OCI-LY7 (cell line): ENCODE measurements around the gene NAA38.

Experiments used
- EZH2phosphoT487 ChIP-seq: fragments of 200-600 bp; sonication (generic); IDR thresholded peaks from 2 replicates; pipeline ENCODE4 v1.6.1; 2018; ENCODE audit warnings: low read depth, borderline replicate concordance, mild to moderate bottlenecking, mixed run types, antibody characterized with exemption, low read length, moderate library complexity, mixed read lengths
- TF ChIP-seq, protein P1 (sequence below): fragments of 200-600 bp; sonication (generic); conservative IDR thresholded peaks from 2 replicates; pipeline ENCODE4 v1.5.1; 2014; ENCODE audit warnings: mild to moderate bottlenecking, antibody characterized with exemption, low read length, moderate library complexity, mixed read lengths

DNA sequence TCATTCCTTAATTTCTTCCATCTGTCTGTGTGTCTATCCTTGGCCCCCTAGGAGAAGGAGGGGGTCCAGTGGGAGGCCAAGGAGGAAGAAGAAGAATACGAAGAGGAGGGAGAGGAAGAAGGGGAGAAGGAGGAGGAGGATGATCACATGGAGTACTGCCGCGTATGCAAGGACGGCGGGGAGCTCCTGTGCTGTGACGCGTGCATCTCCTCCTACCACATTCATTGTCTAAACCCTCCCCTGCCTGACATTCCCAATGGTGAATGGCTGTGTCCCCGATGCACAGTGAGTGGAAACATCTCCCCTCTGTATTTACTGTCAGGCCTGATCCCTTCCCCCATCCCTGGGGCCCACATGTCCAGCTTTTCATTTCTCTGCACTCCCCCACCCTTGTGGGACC lies 37.5 kb upstream of the NAA38 start:
- TF ChIP-seq, protein P1, sequence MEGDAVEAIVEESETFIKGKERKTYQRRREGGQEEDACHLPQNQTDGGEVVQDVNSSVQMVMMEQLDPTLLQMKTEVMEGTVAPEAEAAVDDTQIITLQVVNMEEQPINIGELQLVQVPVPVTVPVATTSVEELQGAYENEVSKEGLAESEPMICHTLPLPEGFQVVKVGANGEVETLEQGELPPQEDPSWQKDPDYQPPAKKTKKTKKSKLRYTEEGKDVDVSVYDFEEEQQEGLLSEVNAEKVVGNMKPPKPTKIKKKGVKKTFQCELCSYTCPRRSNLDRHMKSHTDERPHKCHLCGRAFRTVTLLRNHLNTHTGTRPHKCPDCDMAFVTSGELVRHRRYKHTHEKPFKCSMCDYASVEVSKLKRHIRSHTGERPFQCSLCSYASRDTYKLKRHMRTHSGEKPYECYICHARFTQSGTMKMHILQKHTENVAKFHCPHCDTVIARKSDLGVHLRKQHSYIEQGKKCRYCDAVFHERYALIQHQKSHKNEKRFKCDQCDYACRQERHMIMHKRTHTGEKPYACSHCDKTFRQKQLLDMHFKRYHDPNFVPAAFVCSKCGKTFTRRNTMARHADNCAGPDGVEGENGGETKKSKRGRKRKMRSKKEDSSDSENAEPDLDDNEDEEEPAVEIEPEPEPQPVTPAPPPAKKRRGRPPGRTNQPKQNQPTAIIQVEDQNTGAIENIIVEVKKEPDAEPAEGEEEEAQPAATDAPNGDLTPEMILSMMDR: no peak
- TF ChIP-seq EZH2phosphoT487: no peak
